ENCODE data around the gene CPVL. TPM values are rescaled to one million over a fixed set of nuclear protein-coding genes. Genes with fewer than 3 reads are reported as not detected.

Gene CPVL
- total and polyA plus RNA-seq, 2 of the 8 experiments (the other 6 are each of a cell fraction or from before 2014, with no cell fraction given), result 40.0 to 55.0 TPM

- Histone ChIP-seq H2AFZ (ENCODE audit: low read length) (no peak overlapping the region), H2BK15ac (ENCODE audit: low read length) (no peak overlapping the region), H2BK120ac (replicated peaks; ENCODE audit: low read depth, low read length) (no peak overlapping the region), H3K4me3 (ENCODE audit: extremely low read depth in 1 of 4, insufficient read depth in 2 of 4, low read depth in 3 of 4, low read length in 4 of 4) (no peak overlapping the region), H3K9me3 (ENCODE audit: insufficient read depth in 2 of 2, low read depth in 1 of 2, low read length in 1 of 2) (peaks cover 4 to 6% of the 10 kb centered on the region in 2 experiments; a peak in 2 of 4 replicates), H3K23ac (ENCODE audit: insufficient read length) (no peak overlapping the region), H3K4me2 (ENCODE audit: insufficient read depth in 1 of 2, low read depth in 2 of 2, low read length in 2 of 2) (no peak overlapping the region), H2BK20ac (ENCODE audit: low read length) (no peak overlapping the region), H3K4ac (replicated peaks; ENCODE audit: insufficient read length, low read depth, low read length) (no peak overlapping the region), H3K18ac (ENCODE audit: extremely low read depth, low read length) (no peak overlapping the region), H3K27me3 (replicated peaks in 1 of 4; ENCODE audit: control insufficient read depth in 3 of 4, extremely low read depth in 1 of 4, insufficient read depth in 3 of 4, low read length in 3 of 4) (no peaks in the 10 kb centered on the region), H4K8ac (ENCODE audit: extremely low read depth, insufficient read depth, low read length) (no peak overlapping the region), H3K14ac (ENCODE audit: insufficient read length) (no peak overlapping the region), H2BK5ac (ENCODE audit: low read depth, low read length) (no peak overlapping the region), H2AK5ac (ENCODE audit: low read depth, low read length) (no peak overlapping the region), H3K9ac (replicated peaks in 1 of 4; ENCODE audit: extremely low read depth in 1 of 4, low read depth in 3 of 4, low read length in 3 of 4) (no peak overlapping the region), H3K4me1 (replicated peaks in 1 of 4; ENCODE audit: control insufficient read depth in 3 of 4, insufficient read depth in 4 of 4, low read length in 3 of 4) (peaks cover 0 to 3% (median 1%) of the 10 kb centered on the region in 4 experiments; a peak in 2 of 7 replicates), H4K20me1 (replicated peaks in 1 of 2; ENCODE audit: control insufficient read depth in 1 of 2, insufficient read depth in 2 of 2, low read length in 2 of 2) (no peaks in the 10 kb centered on the region), H4K91ac (replicated peaks; ENCODE audit: insufficient read length, low read length) (no peak overlapping the region), H3K36me3 (ENCODE audit: control insufficient read depth in 2 of 4, insufficient read depth in 4 of 4, low read length in 3 of 4) (0 out of 8 replicates have a peak, but pooled peaks cover 0 to 3% (median 0%) of the 10 kb centered on the region in 4 experiments), H2BK12ac (ENCODE audit: low read depth, low read length) (no peak overlapping the region), H3K79me2 (ENCODE audit: control insufficient read depth in 1 of 2, insufficient read depth in 2 of 2, low read length in 2 of 2) (no peaks in the 10 kb centered on the region), H3K79me1 (ENCODE audit: low read depth, low read length) (no peaks in the 10 kb centered on the region), H3K23me2 (ENCODE audit: low read depth, low read length) (no peaks in the 10 kb centered on the region), H3K27ac (ENCODE audit: low read depth, low read length) (no peak overlapping the region), H4K5ac (ENCODE audit: insufficient read length, low read depth, low read length) (no peak overlapping the region), H3K56ac (replicated peaks; ENCODE audit: insufficient read length, low read depth, low read length) (no peak overlapping the region)
- DNase-seq (ENCODE audit: low read depth in 1 of 2, low spot score in 2 of 2) (no peak), FAIRE-seq (no peak)
- WGBS, 2 experiments (ENCODE audit: extremely low coverage in 1 of 2, insufficient coverage in 1 of 2, insufficient read length in 1 of 2, insufficient replicate concordance in 2 of 2, low coverage in 1 of 2, low lambda C conversion rate in 2 of 2, missing lambda C conversion rate in 1 of 2), result 95% methylated on average over 1 of the region's 1 CpG; no CpG with 5 or more reads in 1 of the 2 experiments
- ChIA-PET CTCF (ENCODE audit: partially characterized antibody) (no interaction called here), POLR2A (ENCODE audit: partially characterized antibody) (no interaction called here)
- TF ChIP-seq CHD1 (IDR thresholded peaks at IDR 0.05; ENCODE audit: low read depth, low read length), result no peak
- no peak for TF ChIP-seq CEBPB (IDR thresholded peaks at IDR 0.05; ENCODE audit: low read depth, low read length)
- TF ChIP-seq MAX (IDR thresholded peaks at IDR 0.05), result no peak
- TF ChIP-seq CBX8 (IDR thresholded peaks at IDR 0.05; ENCODE audit: borderline replicate concordance, low read depth, low read length), result no peak
These were observed 140.9 kb downstream of the CPVL start for GRCh38 chr7:29005406-29005805.

Measured in H1 (cell line).